ENCODE data around the gene HECTD4.
"Not testable (repeated sequence)": the region's sequence is repeated elsewhere in the genome, so short reads cannot be mapped to it uniquely, and the experiment has no call there.

The HECTD4 gene

GRCh38 chr12:112159146-112159541, 223.1 kb downstream of the HECTD4 start:
- no peak for DNase-seq (ENCODE audit: low spot score)

- DNase-seq (ENCODE audit: low spot score) = not testable (repeated sequence)
These were observed 223.6 kb downstream of the HECTD4 start for GRCh38 chr12:112158461-112159145.

- DNase-seq (ENCODE audit: low spot score) = no peak
These were observed 228.4 kb downstream of the HECTD4 start for GRCh38 chr12:112153893-112154219.

GRCh38 chr12:112153181-112153892, 228.9 kb downstream of the HECTD4 start:
- DNase-seq (ENCODE audit: low spot score) = no peak

GRCh38 chr12:112151766-112152541, 230.3 kb downstream of the HECTD4 start:
- no peak for DNase-seq (ENCODE audit: low spot score)

GRCh38 chr12:112149596-112149995, 232.6 kb downstream of the HECTD4 start:
- no peak for DNase-seq (ENCODE audit: low spot score)

- no peak for DNase-seq (ENCODE audit: low spot score)
These were observed 234.2 kb downstream of the HECTD4 start for GRCh38 chr12:112148031-112148513.

- no peak for DNase-seq (ENCODE audit: low spot score)
These were observed 236.1 kb downstream of the HECTD4 start for GRCh38 chr12:112146123-112146522.

- no peak for DNase-seq (ENCODE audit: low spot score)
These were observed 241.5 kb downstream of the HECTD4 start for GRCh38 chr12:112140728-112141127.

GRCh38 chr12:112134731-112135130, 247.5 kb downstream of the HECTD4 start:
- no peak for DNase-seq (ENCODE audit: low spot score)

- no peak for DNase-seq (ENCODE audit: low spot score)
These were observed 248.8 kb downstream of the HECTD4 start for GRCh38 chr12:112133418-112133817.

- no peak for DNase-seq (ENCODE audit: low spot score)
These were observed 250.5 kb downstream of the HECTD4 start for GRCh38 chr12:112131686-112132085.

- DNase-seq (ENCODE audit: low spot score) = no peak
These were observed 251.7 kb downstream of the HECTD4 start for GRCh38 chr12:112130441-112130998.

GRCh38 chr12:112126911-112127310, 255.3 kb downstream of the HECTD4 start:
- DNase-seq (ENCODE audit: low spot score) = no peak

- no peak for DNase-seq (ENCODE audit: low spot score)
These were observed 256.2 kb downstream of the HECTD4 start for GRCh38 chr12:112126000-112126438.

GRCh38 chr12:112125250-112125999, 256.8 kb downstream of the HECTD4 start, which contains the start of gene TRAFD1:
TSS of gene TRAFD1 (plus strand) at chr12:112125560. CDS start at chr12:112130523, 4,963 bp downstream.
- DNase-seq (ENCODE audit: low spot score) = peak; percentile 100

- DNase-seq (ENCODE audit: low spot score) = no peak
These were observed 257.3 kb downstream of the HECTD4 start for GRCh38 chr12:112124918-112125249.

GRCh38 chr12:112122823-112123690, 259.2 kb downstream of the HECTD4 start:
- DNase-seq (ENCODE audit: low spot score) = no peak

- peak; percentile 60 for DNase-seq (ENCODE audit: low spot score)
These were observed 260.3 kb downstream of the HECTD4 start for GRCh38 chr12:112121780-112122565.

- no peak for DNase-seq (ENCODE audit: low spot score)
These were observed 264.5 kb downstream of the HECTD4 start for GRCh38 chr12:112117685-112118084.

Measured in GM03348 (cell line).